Measurements from ENCODE around the gene IQSEC3. TPM values are rescaled to one million over a fixed set of nuclear protein-coding genes. Genes with fewer than 3 reads are reported as not detected.

IQSEC3 gene
- total and polyA plus RNA-seq, 10 of the 15 experiments (the other 5 are each of a cell fraction or from before 2014, with no cell fraction given), result not detected

DNA sequence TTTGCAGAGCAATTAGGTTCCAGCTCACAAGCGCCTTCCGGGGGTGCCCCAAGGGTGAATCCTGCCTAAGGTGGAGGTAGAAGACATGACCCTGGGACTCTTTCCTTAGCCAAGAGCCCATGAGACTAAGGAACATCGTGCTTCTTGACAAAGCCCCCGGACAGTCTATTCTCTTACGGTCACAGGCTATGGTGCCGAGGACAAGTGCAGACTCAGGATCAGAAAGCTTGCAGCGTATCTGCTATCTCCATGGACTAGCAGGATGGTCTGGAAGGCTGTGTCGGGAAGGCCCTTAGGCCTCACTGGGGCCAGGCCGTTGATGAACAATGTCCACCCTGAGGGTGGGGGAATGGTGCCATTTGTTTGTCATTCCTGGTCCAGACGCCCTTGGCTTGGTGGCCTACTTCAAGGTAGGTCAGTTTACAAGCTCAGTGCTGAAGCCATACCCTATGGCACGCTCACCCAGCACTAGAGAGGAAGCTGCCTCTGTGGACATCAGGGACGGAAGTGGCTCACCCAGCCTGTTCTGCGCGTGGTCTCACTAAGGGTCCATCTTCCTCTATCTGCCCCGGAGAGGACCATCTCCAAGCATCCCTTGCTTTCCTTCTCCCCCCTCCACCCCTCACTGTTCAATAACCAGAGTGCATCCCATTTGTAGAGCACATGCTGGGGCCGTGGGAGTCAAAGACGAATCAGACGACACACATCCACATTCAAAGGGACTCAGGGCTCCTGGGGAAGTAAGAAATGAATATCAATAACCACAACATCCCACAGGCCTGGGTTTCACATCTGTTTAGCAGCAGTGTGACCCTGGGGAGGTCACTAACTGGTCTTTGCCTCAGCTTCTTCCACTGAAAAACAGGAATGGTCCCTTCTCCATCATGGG is 45.0 kb upstream of the IQSEC3 start:
- ChIA-PET SMC1A (ENCODE audit: uncharacterized antibody, unreplicated experiment) (no interaction called here), CTCF (no interaction called here), POLR2A (no interaction called here), RAD21 (ENCODE audit: unreplicated experiment) (no interaction called here)
- FAIRE-seq (no peak), ATAC-seq (peak; percentile 74), DNase-seq (ENCODE audit: low read depth, low spot score) (peak; percentile 11)
- in situ Hi-C loops (cut with MboI), result no loop called here
- Histone ChIP-seq H4K20me1 (ENCODE audit: control insufficient read depth, insufficient read depth) (no peaks in the 10 kb centered on the region), H3K4me1 (ENCODE audit: control insufficient read depth, insufficient read depth, low read length) (peaks cover 9% of the 10 kb centered on the region), H3K9me3 (replicated peaks; ENCODE audit: control insufficient read depth, insufficient read depth, low read length) (no peaks in the 10 kb centered on the region), H3K9ac (ENCODE audit: control insufficient read depth, insufficient read depth, low read length) (no peak overlapping the region), H3K79me2 (ENCODE audit: control insufficient read depth, insufficient read depth, low read length) (no peaks in the 10 kb centered on the region), H3K27ac (ENCODE audit: control insufficient read depth, insufficient read depth) (no peak overlapping the region), H2AFZ (ENCODE audit: control insufficient read depth, low read depth, low read length) (no peak overlapping the region), H3K4me3 (no peak overlapping the region), H3K36me3 (ENCODE audit: control insufficient read depth in 2 of 2, insufficient read depth in 2 of 2, low read length in 1 of 2) (peaks cover 5 to 7% of the 10 kb centered on the region in 2 experiments; a peak in 3 of 4 replicates), H3K27me3 (replicated peaks in 1 of 2; ENCODE audit: control insufficient read depth in 2 of 2, insufficient read depth in 2 of 2, low read length in 1 of 2) (no peaks in the 10 kb centered on the region), H3K4me2 (ENCODE audit: control insufficient read depth, insufficient read depth) (0 out of 2 replicates have a peak overlapping the region, but pooled peaks have one; percentile 27)
- BruUV-seq (replicated peaks), result no TSS peak
- WGBS (ENCODE audit: insufficient coverage, insufficient replicate concordance, low lambda C conversion rate, missing lambda C conversion rate), result 72% methylated on average over 18 of the region's 18 CpGs
- intact Hi-C loops (cut with micrococcal nuclease; ENCODE audit: unreplicated experiment), result no loop called here
- TF ChIP-seq ZZZ3 (IDR thresholded peaks at IDR 0.05; ENCODE audit: control insufficient read depth, insufficient read length, low read depth), result no peak
- no peak for TF ChIP-seq RBBP5 (conservative IDR thresholded peaks at IDR 0.05)
- TF ChIP-seq FOXM1 (IDR thresholded peaks at IDR 0.05; ENCODE audit: low read depth, low read length), result no peak
- TF ChIP-seq STAT1 (conservative IDR thresholded peaks at IDR 0.05), result no peak
- no peak for TF ChIP-seq SIN3A (IDR thresholded peaks at IDR 0.05; ENCODE audit: low read depth, low read length)
- TF ChIP-seq, protein P1, sequence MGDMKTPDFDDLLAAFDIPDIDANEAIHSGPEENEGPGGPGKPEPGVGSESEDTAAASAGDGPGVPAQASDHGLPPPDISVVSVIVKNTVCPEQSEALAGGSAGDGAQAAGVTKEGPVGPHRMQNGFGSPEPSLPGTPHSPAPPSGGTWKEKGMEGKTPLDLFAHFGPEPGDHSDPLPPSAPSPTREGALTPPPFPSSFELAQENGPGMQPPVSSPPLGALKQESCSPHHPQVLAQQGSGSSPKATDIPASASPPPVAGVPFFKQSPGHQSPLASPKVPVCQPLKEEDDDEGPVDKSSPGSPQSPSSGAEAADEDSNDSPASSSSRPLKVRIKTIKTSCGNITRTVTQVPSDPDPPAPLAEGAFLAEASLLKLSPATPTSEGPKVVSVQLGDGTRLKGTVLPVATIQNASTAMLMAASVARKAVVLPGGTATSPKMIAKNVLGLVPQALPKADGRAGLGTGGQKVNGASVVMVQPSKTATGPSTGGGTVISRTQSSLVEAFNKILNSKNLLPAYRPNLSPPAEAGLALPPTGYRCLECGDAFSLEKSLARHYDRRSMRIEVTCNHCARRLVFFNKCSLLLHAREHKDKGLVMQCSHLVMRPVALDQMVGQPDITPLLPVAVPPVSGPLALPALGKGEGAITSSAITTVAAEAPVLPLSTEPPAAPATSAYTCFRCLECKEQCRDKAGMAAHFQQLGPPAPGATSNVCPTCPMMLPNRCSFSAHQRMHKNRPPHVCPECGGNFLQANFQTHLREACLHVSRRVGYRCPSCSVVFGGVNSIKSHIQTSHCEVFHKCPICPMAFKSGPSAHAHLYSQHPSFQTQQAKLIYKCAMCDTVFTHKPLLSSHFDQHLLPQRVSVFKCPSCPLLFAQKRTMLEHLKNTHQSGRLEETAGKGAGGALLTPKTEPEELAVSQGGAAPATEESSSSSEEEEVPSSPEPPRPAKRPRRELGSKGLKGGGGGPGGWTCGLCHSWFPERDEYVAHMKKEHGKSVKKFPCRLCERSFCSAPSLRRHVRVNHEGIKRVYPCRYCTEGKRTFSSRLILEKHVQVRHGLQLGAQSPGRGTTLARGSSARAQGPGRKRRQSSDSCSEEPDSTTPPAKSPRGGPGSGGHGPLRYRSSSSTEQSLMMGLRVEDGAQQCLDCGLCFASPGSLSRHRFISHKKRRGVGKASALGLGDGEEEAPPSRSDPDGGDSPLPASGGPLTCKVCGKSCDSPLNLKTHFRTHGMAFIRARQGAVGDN (IDR thresholded peaks at IDR 0.05), result no peak
- TF ChIP-seq GABPA (IDR thresholded peaks at IDR 0.05; ENCODE audit: low read depth), result no peak
- no peak for TF ChIP-seq RELA (IDR thresholded peaks at IDR 0.05; ENCODE audit: borderline replicate concordance, partially characterized antibody)
- TF ChIP-seq HCFC1 (IDR thresholded peaks at IDR 0.05; ENCODE audit: low read length), result no peak
- TF ChIP-seq, protein P2, sequence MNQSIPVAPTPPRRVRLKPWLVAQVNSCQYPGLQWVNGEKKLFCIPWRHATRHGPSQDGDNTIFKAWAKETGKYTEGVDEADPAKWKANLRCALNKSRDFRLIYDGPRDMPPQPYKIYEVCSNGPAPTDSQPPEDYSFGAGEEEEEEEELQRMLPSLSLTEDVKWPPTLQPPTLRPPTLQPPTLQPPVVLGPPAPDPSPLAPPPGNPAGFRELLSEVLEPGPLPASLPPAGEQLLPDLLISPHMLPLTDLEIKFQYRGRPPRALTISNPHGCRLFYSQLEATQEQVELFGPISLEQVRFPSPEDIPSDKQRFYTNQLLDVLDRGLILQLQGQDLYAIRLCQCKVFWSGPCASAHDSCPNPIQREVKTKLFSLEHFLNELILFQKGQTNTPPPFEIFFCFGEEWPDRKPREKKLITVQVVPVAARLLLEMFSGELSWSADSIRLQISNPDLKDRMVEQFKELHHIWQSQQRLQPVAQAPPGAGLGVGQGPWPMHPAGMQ (IDR thresholded peaks at IDR 0.05; ENCODE audit: borderline replicate concordance), result no peak
- no peak for TF ChIP-seq WRNIP1 (IDR thresholded peaks at IDR 0.05; ENCODE audit: borderline replicate concordance, low read depth, low read length)
- no peak for TF ChIP-seq POLR2AphosphoS5 (IDR thresholded peaks at IDR 0.05; ENCODE audit: low read length)
- no peak for TF ChIP-seq ZBTB4 (CRISPR knock-in tag; IDR thresholded peaks at IDR 0.05)
- TF ChIP-seq NRF1 (conservative IDR thresholded peaks at IDR 0.05; ENCODE audit: low read depth, low read length), result no peak
- TF ChIP-seq ESRRA (IDR thresholded peaks at IDR 0.05; ENCODE audit: low read length), result no peak
